COR-L47 (cell line): ENCODE data around the gene PDE10A.
"Not testable (repeated sequence)": the region's sequence is repeated elsewhere in the genome, so short reads cannot be mapped to it uniquely, and the experiment has no call there.

ENCODE experiments used
- DNase-seq: peaks from one replicate; lab custom pipeline; 2025; lab: John Stamatoyannopoulos, UW

Gene PDE10A

DNA sequence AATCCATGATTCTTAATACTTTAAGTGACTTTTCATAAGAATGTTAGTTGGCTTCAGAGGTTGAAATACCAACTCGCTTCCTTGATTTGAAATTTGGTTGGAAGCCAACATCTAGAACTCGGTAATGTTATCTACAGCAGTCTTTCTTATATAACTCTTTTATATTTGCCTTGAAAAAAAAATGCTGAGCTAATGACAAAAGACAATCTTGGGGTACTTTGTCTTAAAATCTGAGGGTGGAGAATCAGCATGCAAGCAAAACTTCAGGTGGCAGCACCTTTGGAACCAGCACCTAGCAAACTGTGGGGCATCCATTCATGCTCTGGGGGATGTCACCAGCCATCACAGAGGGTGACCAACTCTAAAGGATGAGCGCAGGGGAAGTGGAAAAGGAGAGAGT lies 76.3 kb downstream of the PDE10A start:
- no peak for DNase-seq

DNA sequence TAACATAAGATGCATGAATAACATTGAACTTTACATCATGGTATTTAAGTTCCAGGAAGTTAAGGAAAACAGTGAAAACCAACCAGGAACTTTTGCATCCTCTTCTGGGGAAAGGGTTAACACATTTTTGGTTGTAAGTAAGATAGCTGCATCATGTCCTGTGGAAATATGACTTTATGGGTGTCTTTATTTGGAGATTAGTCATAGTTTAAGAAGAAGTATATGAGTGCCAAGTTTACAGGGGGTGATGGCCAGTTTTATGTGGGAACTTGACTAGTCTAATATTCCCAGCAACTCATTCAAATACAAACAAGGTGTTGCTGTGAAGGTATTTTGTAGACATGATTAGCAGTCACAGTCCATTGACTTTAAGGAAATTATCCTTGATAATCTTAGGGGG lies 78.0 kb downstream of the PDE10A start:
- no peak for DNase-seq

DNA sequence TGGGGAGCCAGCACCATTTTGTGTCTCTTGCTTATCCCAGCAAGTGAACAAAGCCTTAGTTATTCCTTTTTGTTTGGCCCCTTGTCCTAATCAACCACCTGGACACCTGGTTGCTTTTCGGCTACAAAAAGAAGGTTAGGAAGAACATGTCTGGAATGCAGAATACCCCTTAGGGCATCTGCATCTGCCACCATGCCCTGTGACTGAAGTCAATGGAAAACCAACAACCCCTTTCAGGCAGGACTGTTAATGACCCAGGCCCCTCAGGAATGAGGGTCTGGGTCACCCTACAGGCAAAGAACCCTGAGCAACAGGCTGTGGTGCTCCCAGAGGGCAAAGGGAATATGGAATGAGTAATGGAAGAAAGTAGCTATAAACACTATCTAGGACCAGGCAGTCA lies 78.5 kb downstream of the PDE10A start:
- DNase-seq = no peak

DNA sequence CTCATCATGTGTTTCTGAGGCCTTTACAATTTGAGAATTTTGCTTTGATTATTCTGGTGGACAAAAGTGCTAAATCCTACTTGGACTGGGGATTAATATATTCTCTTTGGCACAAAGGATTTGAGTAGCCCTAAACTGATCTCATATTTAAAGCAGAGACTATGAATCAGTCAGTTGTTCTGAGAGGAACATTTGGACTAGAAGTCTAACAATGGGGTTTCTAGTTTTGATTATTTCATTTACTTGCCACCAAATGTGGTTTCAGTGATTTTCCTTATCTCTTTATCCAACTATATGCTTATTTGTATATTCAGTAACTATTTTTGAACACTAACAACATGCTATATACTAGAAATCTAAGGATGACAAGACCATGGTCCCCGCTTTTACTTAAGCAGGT lies 81.4 kb downstream of the PDE10A start:
- no peak for DNase-seq

DNA sequence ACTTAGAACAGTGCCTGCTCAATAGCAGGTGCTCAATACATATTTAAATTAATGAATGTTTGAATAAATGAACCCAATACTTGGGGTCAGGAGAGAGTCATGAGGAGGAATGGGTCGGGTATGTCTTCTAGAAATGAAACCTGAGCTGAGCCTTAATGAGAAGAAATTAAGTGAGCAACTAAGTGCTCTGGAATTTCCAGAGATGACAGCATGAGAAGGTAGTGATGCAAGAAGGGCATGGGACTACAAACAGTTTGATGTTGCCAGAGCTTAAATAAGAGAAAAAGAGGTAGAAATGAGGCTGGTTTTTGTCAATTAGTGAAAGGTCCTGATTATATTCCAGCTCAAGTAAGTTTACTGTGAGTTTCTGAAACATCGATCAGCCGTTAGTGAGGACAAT lies 82.9 kb downstream of the PDE10A start:
- DNase-seq = no peak

DNA sequence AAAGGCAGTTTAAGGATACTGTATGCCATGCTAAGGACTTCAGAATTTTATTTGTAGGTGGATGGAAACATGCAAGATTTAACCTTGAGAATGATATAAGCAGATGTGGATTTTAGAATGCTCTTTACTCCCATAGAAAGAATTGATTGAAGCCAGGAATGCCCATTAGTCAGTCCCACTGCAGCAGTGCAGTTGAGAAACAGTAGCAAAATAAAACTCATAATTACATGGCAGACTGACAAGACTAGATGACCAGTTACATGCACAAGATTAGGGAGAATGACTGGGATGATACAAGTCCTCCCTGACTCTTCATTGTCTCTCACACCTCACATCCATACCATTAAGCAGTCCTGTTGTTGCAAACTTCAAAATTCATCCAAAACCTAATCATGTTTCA lies 83.9 kb downstream of the PDE10A start:
- DNase-seq = no peak

DNA sequence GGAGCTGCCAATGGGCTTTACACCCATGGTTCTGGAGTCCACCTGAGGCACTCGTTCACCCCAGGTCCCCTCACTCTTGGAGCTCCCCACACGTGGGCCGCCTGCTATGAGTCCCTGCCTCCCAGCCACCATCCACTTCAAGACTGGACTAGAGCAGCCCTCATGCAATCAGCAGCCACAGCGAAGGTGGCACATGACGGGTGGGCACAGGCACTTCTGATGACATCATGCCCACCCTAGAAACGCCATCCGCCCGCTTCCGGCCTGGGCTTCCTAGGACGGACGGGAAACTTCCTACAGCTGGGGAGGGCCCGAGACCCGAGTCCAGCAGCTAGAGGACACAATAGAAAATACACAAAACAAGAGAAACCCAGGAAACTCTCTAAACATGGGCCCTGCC lies 85.5 kb downstream of the PDE10A start:
- no peak for DNase-seq

DNA sequence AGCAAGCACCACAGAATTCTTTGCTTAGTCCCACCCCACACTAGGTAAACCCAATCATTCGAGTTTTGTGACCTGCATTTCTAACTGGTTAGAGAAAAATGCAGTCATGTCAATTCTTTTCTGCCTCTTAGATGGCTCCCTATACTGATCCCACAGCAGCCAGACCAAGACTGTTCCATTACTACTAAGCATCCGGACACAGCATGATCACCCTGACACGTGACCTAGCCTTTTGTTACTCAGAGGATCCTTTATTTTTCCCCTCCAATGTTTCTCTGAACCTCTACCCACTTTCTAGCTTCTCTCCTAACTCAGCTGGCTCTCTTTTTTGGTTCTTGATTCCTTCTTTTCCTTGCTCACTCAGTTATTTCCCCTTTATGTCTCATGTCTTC lies 87.9 kb downstream of the PDE10A start:
- DNase-seq = no peak

DNA sequence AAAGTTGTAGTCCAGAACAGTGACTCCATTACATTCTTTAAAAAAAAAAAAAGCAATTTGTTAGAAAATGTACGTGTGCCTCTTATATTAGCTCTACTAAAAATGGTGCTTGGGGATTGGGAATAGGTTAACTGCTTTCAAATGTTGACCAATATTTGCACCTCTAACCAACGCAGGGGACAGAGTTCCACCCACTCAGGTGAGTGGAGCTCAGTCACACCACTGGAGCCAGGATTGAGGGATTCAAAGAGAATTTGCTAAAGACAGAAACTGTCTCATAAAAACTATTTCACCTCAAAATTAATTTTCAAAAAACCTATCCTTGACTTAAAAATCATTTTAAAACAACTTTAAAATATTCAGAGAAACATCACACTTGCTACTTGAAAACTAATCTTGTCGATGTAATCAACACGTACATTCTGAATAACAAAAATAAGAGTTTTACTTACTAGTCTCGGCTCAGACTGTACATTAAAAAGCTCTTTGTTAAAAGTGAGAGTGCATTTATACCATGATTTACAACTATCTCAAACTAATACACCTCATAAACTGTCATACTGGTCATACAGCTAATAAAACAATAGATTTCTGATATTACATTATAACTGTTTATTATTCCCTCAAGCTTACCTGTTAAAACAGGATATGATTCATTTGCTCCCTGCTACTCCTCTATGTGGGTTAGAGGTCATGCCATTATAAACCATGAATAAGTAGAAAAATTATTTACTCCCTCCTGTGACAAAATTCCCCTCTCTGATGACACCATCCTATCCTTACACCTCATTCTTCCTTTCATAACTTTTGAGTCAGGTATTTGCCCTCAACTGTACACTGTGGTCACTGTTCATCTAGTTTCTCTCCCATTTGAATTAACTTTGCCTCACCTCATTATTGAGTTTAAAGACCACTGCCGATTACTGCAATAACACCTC lies 88.6 kb downstream of the PDE10A start:
- DNase-seq = no peak

DNA sequence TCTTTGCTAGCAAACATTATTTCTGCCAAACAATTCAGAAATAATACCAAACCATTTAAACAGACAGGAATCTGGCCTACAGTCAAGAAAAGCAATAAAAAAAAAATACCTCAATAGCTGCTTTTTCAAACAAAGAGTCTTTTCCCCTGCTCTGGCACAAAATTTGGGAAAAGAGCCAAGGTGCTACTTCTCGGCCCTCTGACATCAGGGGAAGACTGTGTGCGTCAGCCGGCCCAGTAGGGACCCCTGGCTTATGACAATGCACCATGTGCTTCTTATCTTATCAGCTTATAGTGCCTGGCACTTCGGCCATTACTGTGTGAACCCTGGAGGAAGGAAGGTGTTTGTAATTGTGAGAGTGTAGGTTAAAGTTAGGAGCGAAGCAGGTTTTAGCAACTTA lies 89.4 kb downstream of the PDE10A start:
- no peak for DNase-seq

DNA sequence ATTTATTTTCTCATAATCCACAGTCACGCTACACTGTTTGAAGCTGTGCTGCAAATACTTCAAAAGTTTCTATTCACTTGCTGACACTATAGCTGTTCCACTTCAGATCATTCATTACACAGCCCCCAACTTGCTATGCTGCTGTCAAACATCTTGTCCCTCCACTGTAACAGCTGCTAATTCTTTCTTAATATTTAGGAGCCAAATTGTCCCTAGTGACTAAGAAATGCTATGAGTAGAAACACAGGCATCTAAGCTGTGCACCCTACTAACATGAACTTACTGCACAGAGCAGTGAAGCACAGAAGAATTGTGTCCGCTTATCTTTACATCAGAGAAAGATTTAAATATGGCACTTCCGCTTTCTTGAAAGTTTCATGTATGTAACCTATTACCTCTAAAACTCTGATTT lies 91.3 kb downstream of the PDE10A start:
- DNase-seq = no peak

DNA sequence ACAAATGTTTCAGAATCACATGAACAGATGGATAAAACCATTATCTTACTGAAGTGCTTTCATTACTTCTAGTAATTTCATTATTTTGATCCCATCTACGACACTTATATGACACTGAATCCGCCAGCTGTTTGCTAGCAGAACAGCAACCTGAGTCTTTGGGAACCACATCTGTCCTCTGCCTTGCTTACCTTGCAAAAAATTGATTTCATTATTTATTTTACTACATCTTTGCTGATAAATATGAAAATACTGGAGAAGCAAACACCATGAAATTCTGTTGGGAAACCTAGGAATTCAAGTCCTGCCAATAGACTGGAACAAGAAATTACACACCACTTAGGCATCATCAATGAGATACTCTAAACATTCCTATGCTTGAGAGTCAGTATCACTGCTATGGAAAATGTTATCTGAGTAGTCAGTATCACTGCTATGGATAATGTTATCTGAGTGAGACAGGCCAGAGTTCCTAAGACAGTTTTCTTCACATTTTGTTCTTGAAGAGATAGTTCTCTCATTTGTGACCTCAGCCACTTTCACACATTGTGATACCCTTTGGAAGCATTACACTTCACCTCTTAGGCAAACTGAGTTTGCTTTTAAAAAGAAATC lies 91.9 kb downstream of the PDE10A start:
- no peak for DNase-seq

DNA sequence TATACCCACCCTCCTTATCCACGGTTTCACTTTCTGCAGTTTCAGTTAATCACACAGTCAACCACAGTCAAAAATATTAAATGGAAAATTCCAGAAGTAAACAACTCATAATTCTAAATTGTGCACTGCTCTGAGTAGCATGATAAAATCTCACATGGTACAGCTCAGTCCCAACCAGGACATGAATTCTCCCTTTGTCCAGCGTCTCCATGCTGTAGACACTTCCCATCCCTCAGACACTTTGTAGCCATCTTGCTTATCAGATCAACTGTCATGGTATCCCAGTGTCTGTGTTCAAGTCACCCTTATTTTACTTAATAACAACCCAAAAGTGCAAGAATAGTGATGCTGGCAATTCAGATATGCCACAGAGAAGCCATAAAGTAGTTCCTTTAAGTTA lies 94.7 kb downstream of the PDE10A start:
- DNase-seq = no peak

DNA sequence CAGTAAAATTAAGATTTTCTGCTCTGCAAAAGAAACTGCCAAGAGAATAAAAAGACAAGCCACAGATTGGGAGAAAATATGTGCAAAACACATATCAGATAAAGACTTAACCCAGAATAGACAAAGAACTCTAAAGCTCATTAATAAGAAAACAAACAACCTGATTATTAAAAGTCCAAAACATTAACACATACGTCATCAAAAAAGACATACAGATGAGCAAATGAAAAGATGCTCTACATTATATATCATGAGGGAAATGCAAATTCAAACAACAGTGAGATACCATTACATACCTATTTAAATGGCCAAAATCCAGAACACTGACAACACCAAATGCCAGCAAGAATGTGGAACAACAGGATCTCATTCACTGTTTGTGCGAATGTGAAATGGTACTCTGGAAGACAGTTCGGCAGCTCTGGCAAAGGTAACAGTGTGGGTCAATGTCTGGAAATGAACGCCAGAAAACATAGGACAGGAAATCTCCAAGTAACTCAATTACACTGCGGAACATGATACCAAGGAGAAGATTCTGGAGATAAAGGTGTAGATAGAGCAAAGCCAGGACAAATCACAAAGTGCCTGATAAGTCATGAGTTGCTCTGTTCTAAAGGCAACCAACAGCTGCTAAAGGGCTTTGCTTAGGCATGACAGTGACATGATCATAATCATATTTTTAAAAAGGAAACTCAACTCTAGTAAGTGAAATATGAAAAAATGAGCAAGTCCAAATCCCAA lies 96.8 kb downstream of the PDE10A start:
- DNase-seq = no peak

DNA sequence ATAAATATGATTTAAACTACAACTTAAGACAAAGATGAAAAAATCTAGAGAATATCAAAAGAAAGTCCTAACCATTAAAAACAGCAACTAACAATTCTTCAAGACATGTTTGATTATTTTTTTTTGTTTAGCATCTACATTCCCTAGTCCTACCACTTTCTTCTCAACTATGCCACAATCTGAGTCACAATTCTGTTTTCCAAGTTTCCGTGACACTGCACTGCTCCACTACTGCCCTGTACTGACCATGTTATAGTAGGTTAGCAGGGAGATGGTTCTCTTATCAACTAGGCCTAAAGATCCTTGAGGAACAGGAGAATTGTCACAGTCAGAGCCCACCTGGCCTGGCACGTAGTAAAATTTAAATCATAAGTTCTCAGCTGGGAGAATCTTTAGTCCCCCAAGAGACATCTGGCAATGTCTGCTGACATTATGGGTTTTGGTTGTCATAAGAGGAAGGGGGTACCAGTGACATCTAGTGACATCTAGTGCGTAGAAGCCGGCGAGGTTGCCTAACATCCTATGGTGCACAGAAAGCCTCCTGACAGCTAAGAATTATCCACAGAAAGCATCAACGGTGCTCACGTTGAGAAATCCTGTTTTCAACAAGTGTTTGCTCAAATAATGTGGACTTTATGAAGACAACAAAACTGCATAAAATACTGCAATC lies 100.5 kb downstream of the PDE10A start:
- DNase-seq = no peak

DNA sequence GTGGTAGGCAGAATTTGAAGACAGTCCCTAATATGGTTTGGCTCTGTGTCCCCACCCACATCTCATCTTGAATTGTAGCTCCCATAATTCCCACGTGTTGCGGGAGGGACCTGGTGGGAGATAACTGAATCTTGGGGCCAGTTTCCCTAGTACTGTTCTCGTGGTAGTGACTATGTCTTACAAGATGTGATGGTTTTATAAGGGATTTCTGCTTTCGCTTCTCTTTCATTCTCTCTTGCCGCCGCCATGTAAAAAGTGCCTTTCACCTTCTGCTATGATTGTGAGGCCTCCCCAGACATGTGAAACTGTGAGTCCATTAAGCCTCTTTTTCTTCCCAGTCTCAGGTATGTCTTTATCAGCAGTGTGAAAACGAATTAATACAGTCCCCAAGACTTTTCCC lies 103.4 kb downstream of the PDE10A start:
- DNase-seq = no peak

DNA sequence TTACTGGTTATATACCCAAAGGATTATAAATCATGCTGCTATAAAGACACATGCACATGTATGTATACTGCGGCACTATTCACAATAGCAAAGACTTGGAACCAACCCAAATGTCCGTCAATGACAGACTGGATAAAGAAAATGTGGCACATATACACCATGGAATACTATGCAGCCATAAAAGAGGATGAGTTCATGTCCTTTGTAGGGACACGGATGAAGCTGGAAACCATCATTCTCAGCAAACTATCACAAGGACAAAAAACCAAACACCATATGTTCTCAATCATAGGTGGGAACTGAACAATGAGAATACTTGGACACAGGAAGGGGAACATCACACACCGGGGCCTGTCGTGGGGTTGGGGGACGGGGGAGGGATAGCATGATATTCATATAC lies 104.9 kb downstream of the PDE10A start:
- not testable (repeated sequence) for DNase-seq

DNA sequence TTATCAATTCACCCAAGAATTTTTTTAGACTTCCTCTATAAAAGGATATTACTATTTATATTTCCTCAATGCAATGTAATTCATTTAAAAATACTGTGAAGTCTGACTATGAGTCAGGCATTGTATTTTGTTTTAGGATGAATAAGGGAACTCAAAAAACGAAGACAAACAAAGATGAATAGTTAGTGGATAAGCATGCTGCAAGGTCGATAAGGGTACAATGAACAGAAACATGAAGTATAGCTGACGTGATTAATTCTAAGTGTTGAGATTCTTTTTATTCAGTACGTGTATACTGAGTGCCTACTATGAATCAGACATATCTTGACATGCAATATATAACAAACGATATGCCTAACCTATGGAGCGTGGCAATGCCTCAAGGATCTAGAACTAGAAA lies 105.4 kb downstream of the PDE10A start:
- DNase-seq = no peak

DNA sequence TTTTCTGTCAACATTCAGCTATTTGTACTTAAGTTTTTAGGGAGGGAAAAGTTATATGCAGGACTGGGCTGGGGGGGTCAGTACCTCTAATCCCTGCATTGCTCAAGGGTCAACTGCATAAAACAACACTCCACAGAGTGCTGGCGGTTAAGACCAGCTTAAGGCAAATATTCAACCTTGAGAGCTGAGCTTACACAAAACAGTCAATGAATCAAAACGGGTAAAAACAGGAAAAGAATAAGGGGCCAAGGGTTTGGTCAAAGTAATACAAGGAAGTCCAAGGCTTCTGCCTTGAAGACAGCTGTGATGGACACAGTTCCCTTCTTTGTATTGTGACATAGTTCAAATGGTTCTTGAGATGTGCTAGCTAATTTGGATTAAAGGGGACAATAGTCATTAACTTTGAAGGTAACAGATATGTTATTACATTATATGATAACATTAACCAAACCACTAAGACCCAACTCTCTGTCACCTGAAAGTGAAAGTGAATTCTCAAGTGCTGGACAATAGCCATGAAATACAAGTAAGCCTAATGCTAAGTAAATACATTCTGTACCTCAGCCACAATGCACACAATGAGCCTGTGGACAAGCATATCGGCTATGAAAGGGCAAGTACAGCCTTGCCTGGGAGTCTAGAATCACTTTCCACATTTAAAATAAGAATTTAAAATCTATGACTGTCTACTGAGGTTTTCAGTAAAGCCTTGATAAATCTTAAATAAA lies 106.8 kb downstream of the PDE10A start:
- no peak for DNase-seq

DNA sequence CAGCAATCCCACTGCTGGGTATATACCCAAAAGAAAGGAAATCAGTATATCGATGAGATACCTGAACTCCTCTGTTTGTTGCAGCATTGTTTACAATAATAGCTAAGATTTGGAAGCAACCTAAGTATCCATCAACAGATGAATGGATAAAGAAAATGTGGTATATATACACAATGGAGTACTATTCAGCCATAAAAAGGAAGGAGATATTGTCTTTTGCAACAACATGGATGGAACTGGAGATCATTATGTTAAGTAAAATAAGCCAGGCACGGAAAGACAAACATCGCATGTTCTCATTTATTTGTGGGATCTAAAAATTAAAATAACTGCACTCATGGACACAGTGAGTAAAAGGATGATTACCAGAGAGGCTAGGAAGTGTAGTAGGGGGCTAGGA lies 108.4 kb downstream of the PDE10A start:
- DNase-seq = not testable (repeated sequence)

DNA sequence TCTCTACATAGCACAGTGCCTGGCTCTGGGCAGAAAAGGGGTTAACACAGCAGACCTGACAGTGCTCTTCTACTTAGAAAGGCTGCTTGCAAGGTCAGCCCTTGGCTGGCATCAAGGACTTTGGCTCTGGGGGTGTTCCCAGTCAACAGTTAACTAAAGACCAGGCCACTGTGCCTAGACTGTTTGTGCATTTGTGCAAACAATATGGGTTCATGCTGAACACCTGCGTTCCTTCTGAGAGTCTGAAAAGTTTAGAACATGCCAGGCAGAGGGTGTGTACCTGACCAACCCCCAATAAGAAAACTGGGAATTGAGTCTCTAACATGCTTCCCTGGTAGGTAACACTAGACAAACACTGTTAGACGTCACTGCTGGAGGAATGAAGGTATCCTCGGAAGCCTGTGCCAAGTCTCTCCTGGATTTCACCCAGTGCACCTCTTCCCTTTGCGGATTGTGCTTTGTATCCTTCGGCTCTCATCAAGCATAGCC lies 110.7 kb downstream of the PDE10A start:
- DNase-seq = no peak

DNA sequence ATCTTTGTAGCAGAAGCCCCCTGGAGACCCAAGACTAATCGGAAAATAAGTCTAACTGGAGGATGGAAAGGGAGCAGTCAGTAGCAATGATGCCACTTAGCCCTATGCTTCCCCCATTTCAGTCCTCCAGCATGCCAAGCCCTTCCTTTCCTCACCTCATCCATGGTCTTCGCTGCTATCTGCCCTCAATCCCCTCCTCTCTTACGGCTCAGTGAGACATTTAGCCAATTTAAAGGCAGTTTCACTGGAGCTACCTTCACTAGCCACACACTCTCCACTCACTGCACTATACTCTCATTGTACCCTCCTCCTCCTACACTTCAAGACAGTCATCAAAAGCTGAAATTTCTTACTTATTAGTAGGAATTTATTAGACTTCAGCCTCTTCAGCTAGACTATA lies 111.2 kb downstream of the PDE10A start:
- no peak for DNase-seq
